OCI-LY7 (cell line): Measurements from ENCODE around the gene BAZ1A. TPM values are rescaled to one million over a fixed set of nuclear protein-coding genes. Genes with fewer than 3 reads are reported as not detected.
A peak's percentile ranks its signal among the peaks of the same experiment; 100 is the strongest.

Experiments
- Bru-seq: library from RNA; stranded (reverse); fragments of 400-500 nt; gene quantifications from one replicate; lab custom pipeline; 2021; lab: Mats Ljungman, UMichigan
- BruChase-seq, 2 experiments: library from RNA; stranded (reverse); fragments of 400-500 nt; gene quantifications; one replicate each; lab custom pipeline; 2021; lab: Mats Ljungman, UMichigan
- BruUV-seq: library from RNA; stranded (reverse); fragments of 400-500 nt; replicated peaks from 2 replicates; lab custom pipeline; 2021; lab: Mats Ljungman, UMichigan
- CTCF ChIA-PET: fragments of 300-600 bp; sonication (Branson Sonifier 250); formaldehyde crosslinking; loops from one replicate; lab custom pipeline; 2022; ENCODE audit warnings: antibody characterized with exemption; ENCODE audit not compliant: unreplicated experiment; lab: Charles Lee
- POLR2A ChIA-PET: fragments of 300-600 bp; sonication (Branson Sonifier 250); formaldehyde crosslinking; loops from one replicate; lab custom pipeline; 2022; ENCODE audit warnings: antibody characterized with exemption; lab: Charles Lee
- DNase-seq: peaks from one replicate; pipeline ENCODE4 v3.0.0-alpha.2; 2015; ENCODE audit warnings: low spot score
- H2AFZ ChIP-seq: fragments of 200-600 bp; sonication (generic), shearing (Covaris generic); 2 replicates; pipeline ENCODE4 v1.6.1; 2014; ENCODE audit warnings: mild to moderate bottlenecking, antibody characterized with exemption, low read length, moderate library complexity
- H3K27ac ChIP-seq: fragments of 200-600 bp; sonication (generic); 2 replicates; pipeline ENCODE4 v1.5.1; 2014; ENCODE audit warnings: mixed run types, low read depth, mild to moderate bottlenecking, moderate library complexity, low read length, inconsistent platforms; ENCODE audit not compliant: poor library complexity, severe bottlenecking
- H3K36me3 ChIP-seq: fragments of 200-600 bp; sonication (generic); 2 replicates; pipeline ENCODE4 v1.6.1; 2014; ENCODE audit warnings: mild to moderate bottlenecking, antibody characterized with exemption, low read length, moderate library complexity, mixed read lengths; ENCODE audit not compliant: insufficient read depth
- H3K4me1 ChIP-seq: fragments of 200-600 bp; sonication (generic); 2 replicates; pipeline ENCODE4 v1.5.1; 2014; ENCODE audit warnings: mild to moderate bottlenecking, low read length; ENCODE audit not compliant: insufficient read depth, poor library complexity, severe bottlenecking
- H3K4me2 ChIP-seq: fragments of 200-600 bp; sonication (generic); 2 replicates; pipeline ENCODE4 v1.6.1; 2014; ENCODE audit warnings: mild to moderate bottlenecking, low read length
- H3K4me3 ChIP-seq: fragments of 200-600 bp; sonication (generic); 2 replicates; pipeline ENCODE4 v1.5.1; 2014; ENCODE audit warnings: mild to moderate bottlenecking, low read depth, low read length; ENCODE audit not compliant: poor library complexity, severe bottlenecking
- H3K79me2 ChIP-seq: fragments of 200-600 bp; sonication (generic); 2 replicates; pipeline ENCODE4 v1.6.1; 2016; ENCODE audit warnings: low read depth, mild to moderate bottlenecking, low read length, moderate library complexity, mixed read lengths; ENCODE audit not compliant: insufficient read depth
- H3K9me2 ChIP-seq: fragments of 200-600 bp; sonication (generic); 2 replicates; pipeline ENCODE4 v1.6.1; 2016; ENCODE audit warnings: mild to moderate bottlenecking, low read length, mixed read lengths; ENCODE audit not compliant: insufficient read depth
- H3K9me3 ChIP-seq: fragments of 200-600 bp; sonication (generic); 2 replicates; pipeline ENCODE4 v1.6.1; 2014; ENCODE audit warnings: mild to moderate bottlenecking, mixed run types, low read length, mixed read lengths
- H4K20me1 ChIP-seq: fragments of 200-600 bp; sonication (generic); 2 replicates; pipeline ENCODE4 v1.6.1; 2014; ENCODE audit warnings: mild to moderate bottlenecking, antibody characterized with exemption, low read length, moderate library complexity, mixed read lengths; ENCODE audit not compliant: insufficient read depth
- EZH2phosphoT487 ChIP-seq: fragments of 200-600 bp; sonication (generic); IDR thresholded peaks from 2 replicates; pipeline ENCODE4 v1.6.1; 2018; ENCODE audit warnings: low read depth, borderline replicate concordance, mild to moderate bottlenecking, mixed run types, antibody characterized with exemption, low read length, moderate library complexity, mixed read lengths
- intact Hi-C: fragments of 100-400 bp; cut with micrococcal nuclease; formaldehyde crosslinking; loops from one replicate; pipeline ENCODE4 v1.10.0; 2022; ENCODE audit not compliant: unreplicated experiment
- long read RNA-seq: library from polyadenylated mRNA; stranded (forward); transcript quantifications from one replicate; pipeline ENCODE4 v2.0.0, GENCODE V29; 2022
- total RNA-seq, 2 experiments: library from RNA; depleted of rRNA in 1 of 2; stranded (reverse); fragments of >200 nt in 1 of 2; shearing (Covaris generic) in 1 of 2; gene quantifications; 2 replicates each; pipeline ENCODE4 v1.2.3, GENCODE V29; 2014 to 2022
- TF ChIP-seq, protein P1 (sequence below): fragments of 200-600 bp; sonication (generic); conservative IDR thresholded peaks from 2 replicates; pipeline ENCODE4 v1.5.1; 2014; ENCODE audit warnings: mild to moderate bottlenecking, antibody characterized with exemption, low read length, moderate library complexity, mixed read lengths

Gene BAZ1A, protein sequence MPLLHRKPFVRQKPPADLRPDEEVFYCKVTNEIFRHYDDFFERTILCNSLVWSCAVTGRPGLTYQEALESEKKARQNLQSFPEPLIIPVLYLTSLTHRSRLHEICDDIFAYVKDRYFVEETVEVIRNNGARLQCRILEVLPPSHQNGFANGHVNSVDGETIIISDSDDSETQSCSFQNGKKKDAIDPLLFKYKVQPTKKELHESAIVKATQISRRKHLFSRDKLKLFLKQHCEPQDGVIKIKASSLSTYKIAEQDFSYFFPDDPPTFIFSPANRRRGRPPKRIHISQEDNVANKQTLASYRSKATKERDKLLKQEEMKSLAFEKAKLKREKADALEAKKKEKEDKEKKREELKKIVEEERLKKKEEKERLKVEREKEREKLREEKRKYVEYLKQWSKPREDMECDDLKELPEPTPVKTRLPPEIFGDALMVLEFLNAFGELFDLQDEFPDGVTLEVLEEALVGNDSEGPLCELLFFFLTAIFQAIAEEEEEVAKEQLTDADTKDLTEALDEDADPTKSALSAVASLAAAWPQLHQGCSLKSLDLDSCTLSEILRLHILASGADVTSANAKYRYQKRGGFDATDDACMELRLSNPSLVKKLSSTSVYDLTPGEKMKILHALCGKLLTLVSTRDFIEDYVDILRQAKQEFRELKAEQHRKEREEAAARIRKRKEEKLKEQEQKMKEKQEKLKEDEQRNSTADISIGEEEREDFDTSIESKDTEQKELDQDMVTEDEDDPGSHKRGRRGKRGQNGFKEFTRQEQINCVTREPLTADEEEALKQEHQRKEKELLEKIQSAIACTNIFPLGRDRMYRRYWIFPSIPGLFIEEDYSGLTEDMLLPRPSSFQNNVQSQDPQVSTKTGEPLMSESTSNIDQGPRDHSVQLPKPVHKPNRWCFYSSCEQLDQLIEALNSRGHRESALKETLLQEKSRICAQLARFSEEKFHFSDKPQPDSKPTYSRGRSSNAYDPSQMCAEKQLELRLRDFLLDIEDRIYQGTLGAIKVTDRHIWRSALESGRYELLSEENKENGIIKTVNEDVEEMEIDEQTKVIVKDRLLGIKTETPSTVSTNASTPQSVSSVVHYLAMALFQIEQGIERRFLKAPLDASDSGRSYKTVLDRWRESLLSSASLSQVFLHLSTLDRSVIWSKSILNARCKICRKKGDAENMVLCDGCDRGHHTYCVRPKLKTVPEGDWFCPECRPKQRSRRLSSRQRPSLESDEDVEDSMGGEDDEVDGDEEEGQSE (N-terminal part only)
- 39.6 and 42.2 TPM in 2 replicates for total RNA-seq (2014; rRNA removed; shearing (Covaris generic))
- 58.6 and 58.7 TPM in 2 replicates for total RNA-seq (2022)
- percentile 88 among the genes with signal in this experiment for Bru-seq, nascent RNA
- percentile 83 among the genes with signal in this experiment for BruChase-seq, experiment 1, labeled RNA remaining after a 6-hour chase
- BruChase-seq, experiment 2, labeled RNA remaining after a 2-hour chase = percentile 87 among the genes with signal in this experiment
- long read RNA-seq, full-length matches to known transcripts = 30 of 69 reads
- long read RNA-seq, partial matches to known transcripts = 31 of 69 reads
- long read RNA-seq, other reads (novel, unspliced or antisense) = 8 of 69 reads

DNA sequence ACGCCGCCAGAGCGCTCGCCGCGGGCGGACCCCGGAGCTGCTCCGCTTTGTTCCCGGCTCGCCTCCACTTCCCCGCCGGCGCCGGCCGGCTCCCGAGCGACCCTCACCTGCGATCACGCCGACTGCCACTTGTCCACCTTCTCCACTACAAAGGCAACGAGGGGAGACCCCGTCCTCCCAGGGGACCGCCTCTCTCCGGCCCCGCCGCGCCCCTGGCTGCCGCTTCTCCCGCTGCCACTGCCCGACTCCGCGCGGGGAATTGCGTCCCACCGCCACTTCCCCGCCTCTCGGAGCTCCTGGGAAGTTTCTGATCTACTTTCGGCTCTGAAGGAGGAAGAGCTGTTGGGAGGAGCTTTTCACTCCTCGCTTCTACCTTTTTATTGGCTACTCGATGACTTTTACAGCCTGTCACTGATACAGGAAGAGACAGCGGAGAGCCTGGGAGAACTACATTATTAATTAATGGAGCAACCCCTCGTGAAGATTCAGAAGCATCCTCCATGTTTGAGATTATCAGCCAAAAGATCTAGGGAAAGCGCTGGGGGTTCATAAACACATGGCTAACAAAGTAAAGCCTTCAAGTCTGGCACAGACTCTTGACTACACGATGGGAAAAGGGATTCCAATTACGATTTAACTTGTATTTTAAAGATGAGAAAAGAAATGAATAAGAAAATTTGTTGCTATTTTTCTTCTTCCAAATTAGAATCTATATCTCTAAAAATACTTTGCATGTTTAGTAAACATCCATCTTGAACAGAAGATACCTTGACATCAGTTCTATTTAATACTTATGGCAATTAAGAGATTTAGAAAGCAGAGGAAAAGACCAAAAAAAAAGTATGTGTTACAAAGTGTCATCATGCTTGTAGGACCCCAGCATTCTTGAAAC, at the start of gene BAZ1A:
Gene BAZ1A, minus strand, starts transcription at position 330 of the 892 bp plus-strand sequence. CDS start 756 bp downstream, outside the sequence.
- BruUV-seq = TSS peak; percentile 92
- Histone ChIP-seq H3K9me2 (no peaks in the 10 kb centered on the region), H4K20me1 (peaks cover 13% of the 10 kb centered on the region; the same call in 1 of the 2 replicates), H3K4me1 (peaks cover 22% of the 10 kb centered on the region), H2AFZ (peak within 1 kb of the TSS; percentile 73), H3K79me2 (peaks cover 46% of the 10 kb centered on the region), H3K4me2 (peak within 1 kb of the TSS; percentile 99), H3K36me3 (peaks cover 28% of the 10 kb centered on the region), H3K27ac (peak within 1 kb of the TSS; percentile 95), H3K4me3 (peak within 1 kb of the TSS; percentile 99), H3K9me3 (no peaks in the 10 kb centered on the region)
- ChIA-PET POLR2A (interaction anchor here (0.6 to 1.0 kb wide), 5 partner anchors 19 to 173 kb away, joined by 3 to 5 read pairs (median 3); no protein-coding TSS in a partner anchor), CTCF (no interaction called here)
- intact Hi-C loops = loop anchor here (10.0 kb wide), 1 partner anchor 410 kb away; no protein-coding TSS in a partner anchor
- DNase-seq = peak; percentile 82
- TF ChIP-seq, protein P1, sequence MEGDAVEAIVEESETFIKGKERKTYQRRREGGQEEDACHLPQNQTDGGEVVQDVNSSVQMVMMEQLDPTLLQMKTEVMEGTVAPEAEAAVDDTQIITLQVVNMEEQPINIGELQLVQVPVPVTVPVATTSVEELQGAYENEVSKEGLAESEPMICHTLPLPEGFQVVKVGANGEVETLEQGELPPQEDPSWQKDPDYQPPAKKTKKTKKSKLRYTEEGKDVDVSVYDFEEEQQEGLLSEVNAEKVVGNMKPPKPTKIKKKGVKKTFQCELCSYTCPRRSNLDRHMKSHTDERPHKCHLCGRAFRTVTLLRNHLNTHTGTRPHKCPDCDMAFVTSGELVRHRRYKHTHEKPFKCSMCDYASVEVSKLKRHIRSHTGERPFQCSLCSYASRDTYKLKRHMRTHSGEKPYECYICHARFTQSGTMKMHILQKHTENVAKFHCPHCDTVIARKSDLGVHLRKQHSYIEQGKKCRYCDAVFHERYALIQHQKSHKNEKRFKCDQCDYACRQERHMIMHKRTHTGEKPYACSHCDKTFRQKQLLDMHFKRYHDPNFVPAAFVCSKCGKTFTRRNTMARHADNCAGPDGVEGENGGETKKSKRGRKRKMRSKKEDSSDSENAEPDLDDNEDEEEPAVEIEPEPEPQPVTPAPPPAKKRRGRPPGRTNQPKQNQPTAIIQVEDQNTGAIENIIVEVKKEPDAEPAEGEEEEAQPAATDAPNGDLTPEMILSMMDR = no peak
- TF ChIP-seq EZH2phosphoT487 = no peak

DNA sequence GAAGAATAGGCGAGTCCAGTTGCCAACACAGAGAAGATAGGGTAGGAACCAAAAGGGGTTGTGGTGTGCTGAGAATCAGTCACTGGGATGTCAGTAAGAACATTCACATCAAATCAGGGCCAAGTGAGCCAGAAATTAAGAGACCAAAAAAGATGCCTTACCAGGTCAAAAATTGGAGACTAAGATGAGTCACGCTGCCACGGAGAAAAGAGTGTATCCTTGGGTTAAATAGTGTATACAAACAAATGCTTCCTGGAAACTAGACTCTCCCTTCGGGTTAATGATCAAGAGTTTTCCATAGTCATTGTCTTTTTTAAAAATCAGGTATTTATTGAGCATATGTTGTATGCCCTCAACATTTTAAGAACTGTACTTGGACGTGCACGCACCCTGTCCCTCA, 45.2 kb upstream of the BAZ1A start:
- Histone ChIP-seq H4K20me1 (no peaks in the 10 kb centered on the region), H2AFZ (no peak overlapping the region), H3K4me2 (no peak overlapping the region), H3K4me3 (no peak overlapping the region), H3K36me3 (no peaks in the 10 kb centered on the region), H3K27ac (no peak overlapping the region), H3K4me1 (no peaks in the 10 kb centered on the region), H3K9me3 (no peaks in the 10 kb centered on the region), H3K9me2 (no peaks in the 10 kb centered on the region), H3K79me2 (no peaks in the 10 kb centered on the region)
- ChIA-PET CTCF (no interaction called here), POLR2A (no interaction called here)
- DNase-seq = no peak
- TF ChIP-seq, protein P1 = no peak
- no peak for TF ChIP-seq EZH2phosphoT487
- BruUV-seq = no TSS peak
- intact Hi-C loops = no loop called here
